ENCODE measurements around the gene DLGAP1.

The DLGAP1 gene

DNA sequence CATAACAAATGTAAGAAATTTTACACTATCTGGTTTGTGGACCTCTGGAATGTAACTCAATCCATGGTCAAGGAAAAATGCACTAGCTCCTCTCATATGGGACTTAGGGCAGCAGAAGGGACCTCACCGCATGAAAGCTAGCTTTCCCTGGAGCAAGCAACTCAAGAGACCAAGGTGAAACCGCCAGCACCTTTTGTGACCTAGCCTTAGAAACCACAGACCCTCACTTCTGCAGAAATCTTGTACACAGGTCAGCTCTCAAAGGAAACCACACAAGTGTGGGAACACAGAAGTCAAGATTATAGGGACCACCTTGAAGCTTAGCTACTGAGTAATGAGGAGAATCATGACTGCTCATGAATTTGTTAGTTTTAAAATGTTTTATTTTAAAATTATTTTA lies 222.5 kb downstream of the DLGAP1 start:
- TF ChIP-seq, protein P1, sequence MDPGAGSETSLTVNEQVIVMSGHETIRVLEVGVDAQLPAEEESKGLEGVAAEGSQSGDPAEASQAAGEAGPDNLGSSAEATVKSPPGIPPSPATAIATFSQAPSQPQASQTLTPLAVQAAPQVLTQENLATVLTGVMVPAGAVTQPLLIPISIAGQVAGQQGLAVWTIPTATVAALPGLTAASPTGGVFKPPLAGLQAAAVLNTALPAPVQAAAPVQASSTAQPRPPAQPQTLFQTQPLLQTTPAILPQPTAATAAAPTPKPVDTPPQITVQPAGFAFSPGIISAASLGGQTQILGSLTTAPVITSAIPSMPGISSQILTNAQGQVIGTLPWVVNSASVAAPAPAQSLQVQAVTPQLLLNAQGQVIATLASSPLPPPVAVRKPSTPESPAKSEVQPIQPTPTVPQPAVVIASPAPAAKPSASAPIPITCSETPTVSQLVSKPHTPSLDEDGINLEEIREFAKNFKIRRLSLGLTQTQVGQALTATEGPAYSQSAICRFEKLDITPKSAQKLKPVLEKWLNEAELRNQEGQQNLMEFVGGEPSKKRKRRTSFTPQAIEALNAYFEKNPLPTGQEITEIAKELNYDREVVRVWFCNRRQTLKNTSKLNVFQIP (CRISPR knock-in tag; IDR thresholded peaks at IDR 0.05; ENCODE audit: borderline replicate concordance, low read depth) = no peak
- TF ChIP-seq ESRRG (CRISPR knock-in tag; IDR thresholded peaks at IDR 0.05) = no peak
- TF ChIP-seq, protein P2, sequence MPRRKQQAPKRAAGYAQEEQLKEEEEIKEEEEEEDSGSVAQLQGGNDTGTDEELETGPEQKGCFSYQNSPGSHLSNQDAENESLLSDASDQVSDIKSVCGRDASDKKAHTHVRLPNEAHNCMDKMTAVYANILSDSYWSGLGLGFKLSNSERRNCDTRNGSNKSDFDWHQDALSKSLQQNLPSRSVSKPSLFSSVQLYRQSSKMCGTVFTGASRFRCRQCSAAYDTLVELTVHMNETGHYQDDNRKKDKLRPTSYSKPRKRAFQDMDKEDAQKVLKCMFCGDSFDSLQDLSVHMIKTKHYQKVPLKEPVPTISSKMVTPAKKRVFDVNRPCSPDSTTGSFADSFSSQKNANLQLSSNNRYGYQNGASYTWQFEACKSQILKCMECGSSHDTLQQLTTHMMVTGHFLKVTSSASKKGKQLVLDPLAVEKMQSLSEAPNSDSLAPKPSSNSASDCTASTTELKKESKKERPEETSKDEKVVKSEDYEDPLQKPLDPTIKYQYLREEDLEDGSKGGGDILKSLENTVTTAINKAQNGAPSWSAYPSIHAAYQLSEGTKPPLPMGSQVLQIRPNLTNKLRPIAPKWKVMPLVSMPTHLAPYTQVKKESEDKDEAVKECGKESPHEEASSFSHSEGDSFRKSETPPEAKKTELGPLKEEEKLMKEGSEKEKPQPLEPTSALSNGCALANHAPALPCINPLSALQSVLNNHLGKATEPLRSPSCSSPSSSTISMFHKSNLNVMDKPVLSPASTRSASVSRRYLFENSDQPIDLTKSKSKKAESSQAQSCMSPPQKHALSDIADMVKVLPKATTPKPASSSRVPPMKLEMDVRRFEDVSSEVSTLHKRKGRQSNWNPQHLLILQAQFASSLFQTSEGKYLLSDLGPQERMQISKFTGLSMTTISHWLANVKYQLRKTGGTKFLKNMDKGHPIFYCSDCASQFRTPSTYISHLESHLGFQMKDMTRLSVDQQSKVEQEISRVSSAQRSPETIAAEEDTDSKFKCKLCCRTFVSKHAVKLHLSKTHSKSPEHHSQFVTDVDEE (CRISPR knock-in tag; IDR thresholded peaks at IDR 0.05) = no peak
- no peak for TF ChIP-seq SNAI2 (CRISPR knock-in tag; IDR thresholded peaks at IDR 0.05)
- TF ChIP-seq ZFP3 (CRISPR knock-in tag; IDR thresholded peaks at IDR 0.05) = no peak
- TF ChIP-seq TCF4 (CRISPR knock-in tag; IDR thresholded peaks at IDR 0.05; ENCODE audit: borderline replicate concordance) = no peak
- no peak for TF ChIP-seq ISL1 (CRISPR knock-in tag; IDR thresholded peaks at IDR 0.05)
- TF ChIP-seq, protein P3, sequence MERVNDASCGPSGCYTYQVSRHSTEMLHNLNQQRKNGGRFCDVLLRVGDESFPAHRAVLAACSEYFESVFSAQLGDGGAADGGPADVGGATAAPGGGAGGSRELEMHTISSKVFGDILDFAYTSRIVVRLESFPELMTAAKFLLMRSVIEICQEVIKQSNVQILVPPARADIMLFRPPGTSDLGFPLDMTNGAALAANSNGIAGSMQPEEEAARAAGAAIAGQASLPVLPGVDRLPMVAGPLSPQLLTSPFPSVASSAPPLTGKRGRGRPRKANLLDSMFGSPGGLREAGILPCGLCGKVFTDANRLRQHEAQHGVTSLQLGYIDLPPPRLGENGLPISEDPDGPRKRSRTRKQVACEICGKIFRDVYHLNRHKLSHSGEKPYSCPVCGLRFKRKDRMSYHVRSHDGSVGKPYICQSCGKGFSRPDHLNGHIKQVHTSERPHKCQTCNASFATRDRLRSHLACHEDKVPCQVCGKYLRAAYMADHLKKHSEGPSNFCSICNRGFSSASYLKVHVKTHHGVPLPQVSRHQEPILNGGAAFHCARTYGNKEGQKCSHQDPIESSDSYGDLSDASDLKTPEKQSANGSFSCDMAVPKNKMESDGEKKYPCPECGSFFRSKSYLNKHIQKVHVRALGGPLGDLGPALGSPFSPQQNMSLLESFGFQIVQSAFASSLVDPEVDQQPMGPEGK (CRISPR knock-in tag; IDR thresholded peaks at IDR 0.05; ENCODE audit: borderline replicate concordance) = no peak
- no peak for TF ChIP-seq ZC3H10 (CRISPR knock-in tag; IDR thresholded peaks at IDR 0.05)
- TF ChIP-seq GLIS3 (CRISPR knock-in tag; IDR thresholded peaks at IDR 0.05) = no peak
- no peak for TF ChIP-seq CSDC2 (CRISPR knock-in tag; IDR thresholded peaks at IDR 0.05)
- no peak for TF ChIP-seq RARB (CRISPR knock-in tag; IDR thresholded peaks at IDR 0.05)
- no peak for TF ChIP-seq ARNTL (CRISPR knock-in tag; IDR thresholded peaks at IDR 0.05; ENCODE audit: borderline replicate concordance, low read depth)
- TF ChIP-seq, protein P4, sequence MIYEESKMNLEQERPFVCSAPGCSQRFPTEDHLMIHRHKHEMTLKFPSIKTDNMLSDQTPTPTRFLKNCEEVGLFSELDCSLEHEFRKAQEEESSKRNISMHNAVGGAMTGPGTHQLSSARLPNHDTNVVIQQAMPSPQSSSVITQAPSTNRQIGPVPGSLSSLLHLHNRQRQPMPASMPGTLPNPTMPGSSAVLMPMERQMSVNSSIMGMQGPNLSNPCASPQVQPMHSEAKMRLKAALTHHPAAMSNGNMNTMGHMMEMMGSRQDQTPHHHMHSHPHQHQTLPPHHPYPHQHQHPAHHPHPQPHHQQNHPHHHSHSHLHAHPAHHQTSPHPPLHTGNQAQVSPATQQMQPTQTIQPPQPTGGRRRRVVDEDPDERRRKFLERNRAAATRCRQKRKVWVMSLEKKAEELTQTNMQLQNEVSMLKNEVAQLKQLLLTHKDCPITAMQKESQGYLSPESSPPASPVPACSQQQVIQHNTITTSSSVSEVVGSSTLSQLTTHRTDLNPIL (CRISPR knock-in tag; IDR thresholded peaks at IDR 0.05; ENCODE audit: low read depth) = no peak
- TF ChIP-seq BACH2 (CRISPR knock-in tag; IDR thresholded peaks at IDR 0.05; ENCODE audit: borderline replicate concordance) = no peak
- no peak for TF ChIP-seq ZNF70 (CRISPR knock-in tag; IDR thresholded peaks at IDR 0.05)
- no peak for TF ChIP-seq OSR1 (CRISPR knock-in tag; IDR thresholded peaks at IDR 0.05)
- no peak for TF ChIP-seq PPARA (CRISPR knock-in tag; IDR thresholded peaks at IDR 0.05; ENCODE audit: borderline replicate concordance)
- no peak for TF ChIP-seq ZNF8 (CRISPR knock-in tag; IDR thresholded peaks at IDR 0.05)
- no peak for TF ChIP-seq TOX (CRISPR knock-in tag; IDR thresholded peaks at IDR 0.05; ENCODE audit: borderline replicate concordance)
- ATAC-seq = no peak

DNA sequence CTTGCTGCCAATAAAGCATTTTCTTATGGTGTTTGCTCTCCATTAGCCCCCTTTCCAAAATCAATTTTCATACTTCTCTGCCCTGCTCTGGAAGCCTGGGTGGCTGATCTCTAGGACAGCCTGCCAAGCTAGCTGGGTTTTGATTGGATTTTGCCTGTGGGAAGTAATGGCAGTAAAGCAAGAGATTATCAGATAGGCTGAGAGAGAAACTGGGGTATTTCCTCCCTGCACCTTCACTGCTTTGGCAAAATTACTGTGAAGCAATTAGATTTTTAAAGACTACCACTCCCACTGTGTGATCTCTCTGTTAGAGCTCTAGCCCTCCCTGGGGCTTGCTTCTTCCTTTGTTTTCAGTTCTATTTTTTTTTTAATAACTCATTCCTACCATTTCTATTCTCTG lies 223.8 kb downstream of the DLGAP1 start:
- no peak for ATAC-seq
- no peak for TF ChIP-seq ARNTL (CRISPR knock-in tag; IDR thresholded peaks at IDR 0.05; ENCODE audit: borderline replicate concordance, low read depth)
- no peak for TF ChIP-seq ZFP3 (CRISPR knock-in tag; IDR thresholded peaks at IDR 0.05)
- no peak for TF ChIP-seq PPARA (CRISPR knock-in tag; IDR thresholded peaks at IDR 0.05; ENCODE audit: borderline replicate concordance)
- TF ChIP-seq TOX (CRISPR knock-in tag; IDR thresholded peaks at IDR 0.05; ENCODE audit: borderline replicate concordance) = no peak
- no peak for TF ChIP-seq ZC3H10 (CRISPR knock-in tag; IDR thresholded peaks at IDR 0.05)
- TF ChIP-seq GLIS3 (CRISPR knock-in tag; IDR thresholded peaks at IDR 0.05) = no peak

DNA sequence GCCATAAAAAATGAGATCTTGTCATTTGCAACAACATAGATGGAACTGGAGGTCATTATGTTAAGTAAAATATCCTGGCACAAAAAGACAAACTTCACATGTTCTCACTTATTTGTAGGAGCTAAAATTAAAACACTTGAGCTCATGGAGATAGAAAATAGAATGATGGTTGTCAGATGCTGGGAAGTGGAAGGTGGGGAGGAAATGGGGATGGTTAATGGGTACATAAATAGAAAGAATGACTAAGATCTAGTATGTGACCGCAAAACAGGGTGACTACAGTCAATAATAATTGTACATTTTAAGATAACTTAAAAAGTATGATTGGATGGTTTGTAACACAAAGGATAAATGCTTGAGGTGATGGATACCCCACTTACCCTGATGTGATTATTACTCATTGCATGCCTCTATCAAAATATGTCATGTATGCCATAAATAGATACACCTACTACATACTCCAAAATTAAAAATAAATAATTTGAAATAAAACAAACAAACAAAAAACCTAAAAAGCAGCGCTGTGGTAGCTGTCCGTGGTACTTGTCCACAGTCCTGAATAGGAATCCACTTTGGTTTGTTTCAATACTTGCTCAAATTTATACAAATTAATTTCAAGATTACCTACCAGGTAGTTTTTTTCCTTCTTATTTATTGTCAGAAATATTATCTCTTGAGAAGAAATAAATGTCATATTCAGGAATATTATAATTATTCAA lies 224.5 kb downstream of the DLGAP1 start:
- ATAC-seq = no peak
- TF ChIP-seq ISL1 (CRISPR knock-in tag; IDR thresholded peaks at IDR 0.05) = no peak
- TF ChIP-seq ZNF8 (CRISPR knock-in tag; IDR thresholded peaks at IDR 0.05) = no peak
- TF ChIP-seq ZFP3 (CRISPR knock-in tag; IDR thresholded peaks at IDR 0.05) = no peak
- TF ChIP-seq TOX (CRISPR knock-in tag; IDR thresholded peaks at IDR 0.05; ENCODE audit: borderline replicate concordance) = no peak
- TF ChIP-seq, protein P1 (CRISPR knock-in tag; IDR thresholded peaks at IDR 0.05; ENCODE audit: borderline replicate concordance, low read depth) = no peak
- TF ChIP-seq ZC3H10 (CRISPR knock-in tag; IDR thresholded peaks at IDR 0.05) = no peak
- no peak for TF ChIP-seq TCF4 (CRISPR knock-in tag; IDR thresholded peaks at IDR 0.05; ENCODE audit: borderline replicate concordance)
- no peak for TF ChIP-seq PPARA (CRISPR knock-in tag; IDR thresholded peaks at IDR 0.05; ENCODE audit: borderline replicate concordance)
- TF ChIP-seq, protein P5, sequence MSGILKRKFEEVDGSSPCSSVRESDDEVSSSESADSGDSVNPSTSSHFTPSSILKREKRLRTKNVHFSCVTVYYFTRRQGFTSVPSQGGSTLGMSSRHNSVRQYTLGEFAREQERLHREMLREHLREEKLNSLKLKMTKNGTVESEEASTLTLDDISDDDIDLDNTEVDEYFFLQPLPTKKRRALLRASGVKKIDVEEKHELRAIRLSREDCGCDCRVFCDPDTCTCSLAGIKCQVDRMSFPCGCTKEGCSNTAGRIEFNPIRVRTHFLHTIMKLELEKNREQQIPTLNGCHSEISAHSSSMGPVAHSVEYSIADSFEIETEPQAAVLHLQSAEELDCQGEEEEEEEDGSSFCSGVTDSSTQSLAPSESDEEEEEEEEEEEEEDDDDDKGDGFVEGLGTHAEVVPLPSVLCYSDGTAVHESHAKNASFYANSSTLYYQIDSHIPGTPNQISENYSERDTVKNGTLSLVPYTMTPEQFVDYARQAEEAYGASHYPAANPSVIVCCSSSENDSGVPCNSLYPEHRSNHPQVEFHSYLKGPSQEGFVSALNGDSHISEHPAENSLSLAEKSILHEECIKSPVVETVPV (CRISPR knock-in tag; IDR thresholded peaks at IDR 0.05) = no peak
- TF ChIP-seq SNAI2 (CRISPR knock-in tag; IDR thresholded peaks at IDR 0.05) = no peak
- TF ChIP-seq, protein P2 (CRISPR knock-in tag; IDR thresholded peaks at IDR 0.05) = no peak
- no peak for TF ChIP-seq BACH2 (CRISPR knock-in tag; IDR thresholded peaks at IDR 0.05; ENCODE audit: borderline replicate concordance)

Data from SK-N-SH treated with all-trans-retinoic acid at 6 μM for 48 hours (cell line).